ENCODE results near the gene LGMN.

LGMN gene

DNA sequence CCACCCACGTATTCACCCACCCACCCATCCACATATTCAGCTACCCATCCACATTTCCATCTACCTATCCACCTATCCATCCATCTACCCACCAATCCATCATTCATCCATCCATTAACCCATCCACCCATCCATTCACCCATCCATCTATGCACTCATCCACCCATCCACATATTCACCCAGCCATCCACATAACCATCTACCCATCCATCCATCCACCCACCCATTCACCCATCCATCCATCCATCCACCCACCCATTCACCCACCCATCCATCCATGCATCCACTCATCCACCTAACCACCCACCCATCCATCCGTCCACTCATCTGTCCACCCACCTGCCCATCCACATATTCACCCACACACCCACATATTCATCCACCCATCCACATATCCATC lies 70.5 kb downstream of the LGMN start:
- no peak for DNase-seq (ENCODE audit: low read depth, low spot score)

DNA sequence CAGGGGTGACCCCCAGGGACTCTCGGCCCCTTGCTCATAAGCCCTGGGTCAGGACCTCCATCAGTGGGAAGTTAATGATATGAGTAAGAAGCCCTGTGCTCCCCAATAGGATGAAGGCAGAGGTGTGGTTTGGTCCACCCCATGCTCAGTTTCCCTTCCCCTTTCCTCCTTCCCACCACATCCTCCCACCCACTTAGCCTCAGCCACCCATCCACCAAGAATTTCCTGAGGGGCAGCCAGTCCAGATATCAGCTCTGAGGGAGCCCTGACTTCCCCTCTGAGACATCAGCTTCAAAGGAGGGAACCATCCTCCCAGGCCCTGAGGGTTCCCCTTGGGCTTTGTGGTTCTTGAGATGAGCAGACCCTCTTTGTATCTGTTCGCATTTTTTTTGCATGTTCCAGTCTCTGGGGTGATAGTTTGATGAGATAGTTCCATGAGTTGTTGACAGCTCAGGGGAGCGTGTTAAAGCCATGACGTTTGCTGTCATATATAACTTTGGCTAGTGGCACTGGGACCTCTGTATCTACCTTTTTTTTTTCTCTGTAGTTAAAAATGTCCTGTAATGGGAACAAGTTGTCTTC lies 71.2 kb downstream of the LGMN start:
- no peak for DNase-seq (ENCODE audit: low read depth, low spot score)

DNA sequence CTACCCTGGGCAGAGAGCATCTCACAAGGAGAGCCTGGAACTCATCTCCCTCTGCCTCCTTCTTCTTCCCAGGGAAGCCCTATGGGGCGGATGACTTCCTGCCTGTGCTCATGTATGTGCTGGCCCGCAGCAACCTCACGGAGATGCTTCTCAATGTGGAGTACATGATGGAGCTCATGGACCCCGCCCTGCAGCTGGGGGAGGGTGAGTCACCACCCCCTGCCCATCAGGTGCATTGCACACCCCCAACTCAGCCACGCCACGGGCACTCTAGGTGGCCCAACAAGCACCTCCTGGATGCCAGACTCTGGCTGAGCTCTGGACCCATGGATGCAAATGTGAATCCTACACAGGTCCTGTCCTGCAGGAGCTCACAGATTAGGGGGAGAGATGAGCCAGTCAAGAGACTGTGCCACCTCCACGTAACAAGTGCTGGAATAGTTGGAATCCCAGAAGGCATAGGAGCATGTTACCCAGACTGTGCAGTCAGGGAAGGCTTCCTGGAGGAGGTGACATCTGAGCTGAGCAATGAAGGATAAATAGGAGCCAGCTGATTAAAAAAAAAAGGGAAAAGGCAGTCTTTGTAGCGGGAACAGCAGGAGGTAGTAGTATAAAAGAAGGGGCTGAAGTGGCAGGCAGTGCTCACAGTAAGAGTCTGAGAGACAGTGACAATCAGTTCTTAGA lies 71.9 kb downstream of the LGMN start:
- no peak for DNase-seq (ENCODE audit: low read depth, low spot score)

DNA sequence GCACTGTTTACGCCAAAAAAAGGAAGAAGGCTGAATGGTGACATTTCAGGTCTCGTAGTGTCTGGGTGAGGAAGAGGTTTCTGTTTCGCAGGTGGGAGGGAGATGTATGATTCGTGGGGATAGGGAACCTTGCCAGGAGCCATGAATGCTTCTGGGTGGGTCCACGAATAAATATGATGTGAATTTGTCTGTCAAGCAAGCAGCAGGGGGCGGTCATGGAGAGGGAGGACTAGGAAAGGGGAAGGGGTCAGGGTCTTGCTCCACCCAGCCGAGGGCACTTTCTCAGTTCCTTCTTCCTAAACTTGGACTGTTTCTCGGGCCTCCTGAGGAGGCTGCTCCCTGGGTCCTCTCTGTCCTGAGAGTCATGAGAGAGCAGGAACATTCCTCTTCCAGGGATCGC lies 72.5 kb downstream of the LGMN start:
- DNase-seq (ENCODE audit: low read depth, low spot score): no peak

DNA sequence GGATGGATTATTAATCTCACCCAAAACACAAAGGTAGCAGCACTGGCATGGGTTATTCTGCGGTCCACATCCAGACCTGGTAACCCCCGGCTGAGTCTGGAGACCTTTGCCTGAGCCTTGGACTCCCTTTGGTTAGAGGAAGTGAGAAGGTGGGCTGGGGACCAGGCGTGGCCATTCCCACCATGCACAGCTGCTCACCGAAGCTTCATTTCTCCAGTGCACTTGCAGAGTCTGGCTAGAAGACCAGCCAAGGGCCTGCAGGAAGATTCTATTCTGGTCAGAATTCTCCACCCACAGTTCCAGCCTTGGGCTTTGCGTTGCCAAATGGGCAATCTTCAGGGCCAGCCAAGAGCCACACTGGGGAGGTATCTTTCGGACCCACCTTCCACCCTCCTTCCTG lies 73.0 kb downstream of the LGMN start:
- no peak for DNase-seq (ENCODE audit: low read depth, low spot score)

DNA sequence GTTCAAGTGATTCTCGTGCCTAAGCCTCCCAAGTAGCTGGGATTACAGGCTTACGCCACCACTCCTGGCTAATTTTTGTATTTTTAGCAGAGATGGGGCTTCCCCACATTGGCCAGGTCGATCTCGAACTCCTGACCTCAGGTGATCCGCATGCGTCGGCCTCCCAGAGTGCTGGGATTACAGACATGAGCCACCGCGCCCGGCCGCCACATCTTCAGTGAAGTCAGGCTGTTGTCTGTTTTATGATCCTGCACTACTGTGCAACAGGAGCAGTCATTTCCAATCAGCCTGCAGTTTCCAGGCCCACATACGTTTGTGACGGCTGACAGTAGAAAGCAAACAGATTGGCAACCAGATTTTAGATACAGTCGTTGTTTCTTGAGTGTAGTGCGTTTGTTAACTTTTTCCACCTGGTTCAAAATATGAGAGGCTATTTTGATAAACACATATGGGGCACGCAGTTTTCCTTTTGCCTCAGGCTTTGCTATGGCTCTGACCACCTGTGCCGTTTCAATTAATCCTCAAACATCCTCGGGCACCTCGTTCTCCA lies 74.8 kb downstream of the LGMN start:
- no peak for DNase-seq (ENCODE audit: low read depth, low spot score)

DNA sequence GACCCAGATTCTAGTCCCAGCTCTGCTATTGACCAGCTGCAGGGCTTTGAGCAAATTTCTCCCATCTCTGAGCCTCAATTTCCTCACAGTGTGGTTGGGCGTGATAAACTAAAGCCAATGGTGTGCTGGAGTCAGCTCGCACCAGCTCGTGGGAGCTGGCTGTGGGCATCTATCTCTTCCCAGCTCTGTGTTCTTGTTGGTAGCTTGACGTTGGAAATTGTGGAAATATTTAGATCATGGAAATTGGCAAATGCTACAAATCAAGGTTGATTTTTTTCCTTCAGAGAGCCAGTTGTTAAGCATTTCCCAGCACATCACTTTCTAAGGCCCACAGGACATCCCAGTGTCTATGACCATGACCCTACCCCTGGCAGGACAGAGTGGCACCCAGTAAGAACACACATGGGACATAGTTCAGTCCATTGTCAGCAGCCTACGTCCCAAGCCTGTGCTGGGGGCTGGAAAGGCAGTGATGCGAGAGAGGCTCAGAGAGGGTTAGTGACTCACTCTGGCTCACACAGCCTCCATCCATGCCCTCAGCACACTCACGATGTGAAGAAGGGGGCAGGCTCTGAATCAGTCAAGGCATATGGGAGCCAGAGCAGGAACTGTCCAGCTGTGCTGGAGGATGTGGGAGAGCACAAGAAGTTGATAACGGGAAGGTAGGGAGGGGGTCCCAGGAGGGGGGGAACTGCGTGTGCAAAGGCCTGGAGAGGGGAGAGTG lies 77.6 kb downstream of the LGMN start:
- no peak for DNase-seq (ENCODE audit: low read depth, low spot score)

DNA sequence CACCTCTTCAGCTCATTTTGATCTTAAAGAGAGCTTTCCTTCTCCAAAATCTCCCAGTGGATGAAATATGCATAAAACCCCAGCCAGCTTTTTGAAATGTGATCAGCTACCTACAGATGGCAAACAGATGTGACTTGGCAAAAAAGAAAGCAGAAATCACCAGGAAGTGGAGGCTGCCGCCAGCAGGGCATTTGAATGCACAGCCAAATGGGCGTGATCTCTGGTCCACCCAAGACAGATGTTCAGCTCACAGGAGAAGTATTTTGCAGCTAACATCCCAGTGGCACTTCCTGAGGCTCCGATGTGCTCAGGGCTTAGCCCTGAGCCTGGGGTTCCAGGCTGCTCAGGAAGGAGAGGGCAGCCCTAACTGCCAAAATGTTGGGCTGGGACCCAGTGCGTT lies 78.3 kb downstream of the LGMN start:
- no peak for DNase-seq (ENCODE audit: low read depth, low spot score)

DNA sequence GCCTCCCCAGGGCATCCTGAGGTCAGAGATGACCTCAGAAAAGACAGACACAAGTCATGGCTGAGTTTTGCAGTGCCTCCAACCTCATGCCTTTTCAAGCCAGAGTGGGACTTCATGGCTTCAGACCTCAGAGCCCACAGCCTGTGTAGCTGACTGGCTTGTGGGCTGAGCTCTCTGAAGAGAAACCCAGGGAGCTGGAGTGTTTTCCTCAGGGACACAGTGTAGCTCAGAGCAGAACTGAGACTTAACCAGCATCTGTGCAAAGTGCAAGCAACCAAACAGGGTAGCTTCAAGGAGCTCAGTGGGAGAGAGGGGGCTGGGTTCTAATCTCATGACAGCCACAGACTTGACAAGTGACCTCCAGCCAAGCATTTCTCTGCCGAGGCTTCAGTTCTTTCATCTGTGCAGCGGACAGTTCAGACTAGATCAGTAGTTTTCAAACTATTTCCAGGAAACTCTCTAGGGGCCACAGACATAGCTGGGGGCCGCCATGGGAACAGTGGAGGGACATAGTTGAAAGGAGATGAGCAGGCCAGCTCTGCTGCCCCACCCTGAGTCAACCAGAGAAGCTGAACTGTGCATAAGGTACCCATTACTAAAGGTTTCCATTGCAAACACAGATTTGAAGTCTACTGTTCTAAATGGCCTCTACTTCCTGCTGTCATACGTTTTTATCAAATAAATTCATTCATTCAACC lies 80.0 kb downstream of the LGMN start:
- DNase-seq (ENCODE audit: low read depth, low spot score): no peak

DNA sequence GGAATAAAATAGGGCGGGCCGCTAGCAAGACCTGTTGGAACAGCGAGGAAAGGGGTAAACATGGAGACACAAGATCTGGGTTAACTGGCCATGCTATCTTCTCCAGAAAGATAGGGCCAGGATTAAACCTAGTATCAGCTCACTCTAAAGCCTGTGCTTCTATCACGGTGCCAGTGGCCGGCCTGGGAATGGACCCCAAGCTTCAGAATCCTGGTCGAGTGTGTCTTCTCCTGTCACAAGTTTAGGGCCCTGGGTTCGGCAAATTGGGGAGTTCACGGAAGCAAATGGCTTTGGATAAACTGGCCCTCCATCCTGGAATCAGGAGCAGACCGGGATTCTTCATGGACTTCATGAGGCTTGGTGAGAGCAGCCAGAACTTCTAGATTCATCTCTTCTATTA lies 82.2 kb downstream of the LGMN start:
- no peak for DNase-seq (ENCODE audit: low read depth, low spot score)

DNA sequence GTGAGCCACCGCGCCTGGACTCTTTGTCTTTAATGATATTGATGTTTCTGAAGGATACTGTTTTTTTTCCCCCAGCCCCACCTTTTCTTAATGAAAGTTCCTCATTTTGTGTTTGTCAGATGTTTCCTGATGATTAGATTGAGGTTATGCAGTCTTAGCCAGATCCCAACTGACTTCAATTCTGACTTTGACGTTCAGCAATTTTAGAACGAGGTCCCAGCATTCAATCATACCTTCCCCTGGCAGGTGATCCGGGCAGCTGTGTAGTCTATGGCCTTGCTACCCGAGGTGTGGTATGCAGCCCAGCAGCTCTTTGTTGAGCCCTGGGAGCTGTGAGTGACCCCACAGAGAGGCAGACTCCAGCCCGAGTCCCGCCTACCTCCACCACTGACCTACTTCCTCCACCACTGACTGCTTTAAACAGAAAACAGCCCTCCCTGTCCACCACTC lies 82.7 kb downstream of the LGMN start:
- DNase-seq (ENCODE audit: low read depth, low spot score): peak; percentile 34

DNA sequence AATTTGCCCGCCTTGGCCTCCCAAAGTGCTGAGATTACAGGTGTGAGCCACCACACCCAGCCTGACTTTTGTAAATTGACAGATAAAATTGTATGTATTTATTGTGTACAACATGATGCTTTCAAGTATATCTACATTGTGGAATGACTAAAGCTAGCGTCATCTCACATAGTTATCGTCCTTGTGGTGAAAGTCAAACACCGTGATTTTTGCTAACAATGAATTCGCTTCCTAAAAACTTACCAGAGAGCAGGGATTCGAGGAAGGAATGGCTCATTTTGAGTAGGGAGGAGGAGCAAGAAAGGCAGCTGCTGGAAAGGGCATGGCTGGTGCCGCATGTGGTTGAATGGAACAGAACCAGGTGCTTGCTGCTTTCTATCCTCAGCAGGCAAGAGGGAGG lies 85.4 kb downstream of the LGMN start:
- no peak for DNase-seq (ENCODE audit: low read depth, low spot score)

DNA sequence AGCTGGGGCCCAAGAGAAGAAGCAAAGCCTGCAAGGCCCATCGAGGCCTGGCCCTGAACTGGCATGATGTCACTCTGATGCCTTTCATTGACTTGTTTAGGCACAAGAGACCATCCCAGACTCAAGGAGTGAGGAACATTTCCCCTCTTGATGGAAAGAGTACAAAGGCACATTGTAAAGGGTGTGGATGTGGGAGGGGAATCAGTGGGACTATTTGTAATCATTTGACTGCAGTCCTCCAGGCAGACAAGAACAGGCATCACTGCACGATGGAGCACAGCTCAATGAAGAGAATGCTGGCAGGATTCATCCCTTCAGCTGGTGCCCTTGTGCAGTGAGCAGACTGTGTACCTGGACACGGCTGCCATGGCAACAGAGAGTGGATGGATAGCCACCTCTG lies 87.9 kb downstream of the LGMN start:
- DNase-seq (ENCODE audit: low read depth, low spot score): no peak

DNA sequence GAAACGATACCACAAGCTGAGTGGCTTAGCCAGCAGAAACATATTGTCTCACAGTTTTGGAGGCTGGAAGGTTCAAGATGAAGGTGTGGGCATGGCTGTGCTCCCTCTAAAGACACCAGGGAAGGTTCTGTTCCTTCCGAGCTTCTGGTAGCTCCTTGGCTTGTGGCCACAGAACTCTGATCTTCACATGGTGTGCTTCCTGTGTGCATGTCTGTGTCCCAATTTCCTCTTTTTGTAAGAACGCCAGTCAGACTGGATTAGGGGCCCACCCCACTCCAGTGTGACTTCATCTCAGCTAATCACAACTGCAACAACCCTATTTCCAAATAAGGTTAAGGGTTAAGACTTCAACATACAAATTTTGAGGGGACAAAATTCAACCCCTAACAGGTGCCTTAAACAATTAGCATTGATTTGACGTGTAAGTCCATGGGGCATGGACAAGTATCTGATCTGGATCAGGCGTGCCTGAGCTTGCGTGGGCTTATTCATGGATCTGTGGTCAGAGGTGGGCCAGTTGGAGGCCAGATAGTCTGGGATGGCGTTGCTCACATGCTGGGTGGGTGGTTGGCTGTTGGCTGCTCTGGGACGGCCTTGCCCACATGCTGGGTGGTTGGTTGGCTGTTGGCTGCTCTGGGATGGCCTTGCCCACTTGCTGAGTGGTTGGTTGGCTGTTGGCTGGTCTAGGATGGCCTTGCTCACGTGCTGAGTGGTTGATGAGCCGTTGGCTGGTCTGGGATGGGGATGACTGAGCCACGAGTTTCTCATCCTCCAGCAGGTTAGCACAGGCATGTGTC lies 88.5 kb downstream of the LGMN start:
- no peak for DNase-seq (ENCODE audit: low read depth, low spot score)

DNA sequence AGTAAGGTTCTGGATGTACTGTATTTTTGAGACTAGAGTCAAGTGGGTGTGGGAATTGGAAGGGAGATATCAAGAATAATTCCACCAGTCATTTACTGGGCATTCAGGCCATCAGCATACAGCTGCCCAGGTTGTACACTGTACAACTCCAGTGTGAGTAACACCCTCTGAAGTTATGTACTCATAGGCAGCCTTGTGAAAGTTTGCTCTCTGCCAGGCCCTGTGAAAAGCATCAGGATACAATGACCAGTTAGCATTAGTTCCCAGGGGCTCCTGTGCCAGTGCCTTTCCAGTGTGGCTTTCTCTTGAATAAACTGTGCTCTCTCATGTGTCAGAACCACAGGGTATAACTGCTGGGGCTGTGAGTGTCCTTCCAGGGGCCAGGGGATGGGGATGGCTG lies 89.7 kb downstream of the LGMN start:
- DNase-seq (ENCODE audit: low read depth, low spot score): no peak

DNA sequence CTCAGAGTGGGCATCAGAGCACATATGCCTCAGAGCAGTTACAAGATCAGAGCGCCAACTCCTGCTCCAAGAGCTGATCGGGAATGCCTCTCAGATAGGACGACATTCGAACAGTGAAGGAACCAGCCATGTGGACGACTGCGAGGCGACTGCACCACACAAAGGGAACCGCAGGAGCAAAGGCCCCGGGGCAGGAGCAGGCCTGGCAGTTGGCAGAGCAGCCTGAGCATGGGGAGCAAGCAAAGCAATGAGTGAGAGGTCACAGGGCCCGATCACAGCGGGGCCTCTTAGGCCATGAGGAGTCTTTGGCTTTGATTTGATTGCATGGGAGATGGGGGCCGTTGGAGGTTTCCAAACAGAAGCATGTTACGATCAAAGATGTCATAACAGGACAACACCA lies 90.3 kb downstream of the LGMN start:
- DNase-seq (ENCODE audit: low read depth, low spot score): no peak

DNA sequence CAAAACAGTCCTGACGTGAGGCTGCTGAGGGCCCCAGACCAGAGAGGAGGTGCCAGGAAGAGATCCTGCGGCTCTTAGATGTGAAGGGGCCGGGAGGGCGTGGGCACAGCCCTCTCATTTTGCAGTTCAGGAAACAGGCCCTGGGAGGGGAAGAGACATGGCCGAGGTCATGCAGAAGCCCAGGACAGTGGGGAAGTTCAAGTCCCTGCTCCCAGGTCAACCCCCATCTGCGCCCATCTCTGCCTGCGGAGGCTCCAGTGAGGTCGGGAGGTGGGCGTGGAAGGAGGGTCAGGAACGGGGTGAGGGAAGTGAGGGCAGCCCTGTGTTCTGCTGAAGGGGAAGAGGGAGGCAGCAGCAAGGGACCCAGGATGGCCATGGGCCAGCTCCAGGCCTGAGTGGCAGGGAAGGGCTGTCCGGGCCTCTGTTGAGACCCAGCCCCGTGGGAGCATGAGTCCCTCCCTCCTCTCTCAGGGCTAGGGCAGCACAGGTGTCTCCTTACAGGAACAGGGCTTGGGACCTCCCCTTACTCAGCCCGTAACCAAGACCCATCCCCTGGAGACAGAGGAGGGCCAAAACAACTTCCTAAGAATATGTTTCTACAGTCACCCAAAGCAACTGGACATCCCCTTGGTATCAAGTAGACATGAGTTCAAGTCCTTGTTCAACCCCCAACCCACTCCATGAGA lies 90.8 kb downstream of the LGMN start:
- DNase-seq (ENCODE audit: low read depth, low spot score): no peak

DNA sequence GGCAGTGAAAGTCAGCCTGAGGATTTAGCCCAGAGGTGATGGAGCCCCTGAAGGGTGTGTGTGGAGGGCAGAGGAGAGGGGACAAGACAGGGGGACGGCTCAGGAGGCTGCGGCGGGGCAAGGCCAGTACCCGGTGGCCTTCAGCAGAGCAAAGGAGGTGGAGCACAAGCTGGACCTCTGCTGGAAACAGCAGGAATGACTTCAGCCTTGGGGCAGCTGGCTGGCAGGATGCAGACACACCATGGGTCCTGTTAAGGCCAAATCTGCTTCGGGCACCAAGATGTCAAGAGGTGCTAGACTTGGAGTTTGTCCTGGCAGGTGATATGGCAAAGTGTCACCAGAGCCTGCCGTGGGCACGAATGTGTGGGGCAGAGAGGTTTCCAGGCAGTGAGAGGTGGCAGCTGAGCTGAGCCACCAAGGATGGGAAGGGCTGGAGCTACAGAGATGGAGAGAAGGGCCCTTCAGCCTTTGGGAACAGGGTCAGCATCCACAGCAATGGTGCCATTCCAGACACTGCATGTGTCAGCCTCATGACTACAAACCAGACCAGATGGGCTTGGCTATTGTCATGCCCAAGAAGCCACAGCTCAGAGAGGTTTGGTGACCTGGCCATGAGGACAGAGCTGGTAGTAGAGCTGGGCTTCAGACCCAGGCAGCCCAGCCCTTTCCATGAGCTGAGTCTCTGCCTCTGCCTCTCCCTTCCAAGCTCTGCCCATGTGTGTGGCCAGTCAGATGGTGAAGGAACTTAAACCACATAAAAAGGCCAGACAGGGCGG lies 91.9 kb downstream of the LGMN start:
- DNase-seq (ENCODE audit: low read depth, low spot score): no peak

DNA sequence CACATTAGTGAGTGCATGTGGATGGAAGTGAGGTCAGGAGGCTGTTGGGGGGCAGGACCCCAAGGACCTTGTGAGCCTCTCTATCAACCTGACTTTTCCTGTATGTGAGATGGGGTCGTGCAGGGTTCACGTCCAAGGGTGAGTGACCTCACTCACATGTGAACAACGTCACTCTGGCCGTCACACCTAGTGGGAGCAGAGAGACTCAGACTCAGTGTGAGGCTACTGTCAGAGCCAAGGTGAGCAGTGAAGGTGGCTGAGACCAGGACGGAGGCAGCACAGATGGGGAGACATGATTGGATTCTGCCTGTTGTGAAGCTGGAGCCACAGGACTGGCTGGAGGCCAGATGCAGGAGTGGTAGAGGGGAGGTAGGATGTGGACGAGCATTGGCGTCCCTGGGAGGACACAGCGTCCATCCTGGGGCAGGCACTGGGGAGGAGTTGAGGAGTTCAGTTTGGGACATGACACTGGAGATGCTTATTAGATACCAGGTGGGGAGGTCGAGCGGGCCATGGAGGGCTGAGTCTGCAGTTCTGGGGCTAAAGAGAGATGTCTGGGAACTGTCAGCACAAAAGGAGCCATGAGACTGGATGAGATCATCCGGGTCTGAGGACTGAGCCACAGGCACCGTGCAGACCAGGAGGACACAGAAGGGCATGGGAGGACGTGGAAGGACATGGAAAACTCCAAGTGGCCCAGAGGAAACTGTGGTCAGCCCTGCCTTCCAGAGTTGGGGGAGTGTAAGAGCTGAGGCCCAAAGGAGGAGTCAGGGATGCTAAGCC lies 92.8 kb downstream of the LGMN start:
- no peak for DNase-seq (ENCODE audit: low read depth, low spot score)

Data from ELF-1 (cell line).